ENCODE results near the gene SFXN5. TPM values are rescaled to one million over a fixed set of nuclear protein-coding genes. Genes with fewer than 3 reads are reported as not detected.

Gene SFXN5
- total RNA-seq, 4 donors from 2014 or later: 22.9 to 55.4 (median 41.2) TPM

DNA sequence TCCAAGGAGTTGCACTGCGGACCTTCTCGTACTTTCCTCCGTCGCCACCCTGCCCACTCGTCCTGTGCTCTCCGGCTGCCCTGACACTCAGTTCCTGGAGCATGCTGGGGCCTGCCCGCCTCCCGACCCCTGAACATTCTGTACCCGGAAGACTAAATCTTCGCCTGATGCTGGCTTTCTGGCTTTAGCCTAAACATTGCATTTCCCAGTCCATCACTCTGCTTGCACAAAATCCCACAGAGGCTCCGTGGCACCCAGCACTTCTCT is 550 bp upstream of the SFXN5 start:
- no peaks in the 10 kb centered on the region for H3K36me3 ChIP-seq
- peaks cover 0 to 19% (median 11%) of the 10 kb centered on the region in 4 donors for H3K4me1 ChIP-seq
- no peaks in the 10 kb centered on the region for H3K9me3 ChIP-seq
- H3K27ac ChIP-seq: peak overlapping the region; percentile 78 to 94 (median 90)
- peak; percentile 36 to 71 (median 67) for DNase-seq
- peak overlapping the region; percentile 80 to 99 (median 92) for H3K4me3 ChIP-seq
- TF ChIP-seq, protein P1, sequence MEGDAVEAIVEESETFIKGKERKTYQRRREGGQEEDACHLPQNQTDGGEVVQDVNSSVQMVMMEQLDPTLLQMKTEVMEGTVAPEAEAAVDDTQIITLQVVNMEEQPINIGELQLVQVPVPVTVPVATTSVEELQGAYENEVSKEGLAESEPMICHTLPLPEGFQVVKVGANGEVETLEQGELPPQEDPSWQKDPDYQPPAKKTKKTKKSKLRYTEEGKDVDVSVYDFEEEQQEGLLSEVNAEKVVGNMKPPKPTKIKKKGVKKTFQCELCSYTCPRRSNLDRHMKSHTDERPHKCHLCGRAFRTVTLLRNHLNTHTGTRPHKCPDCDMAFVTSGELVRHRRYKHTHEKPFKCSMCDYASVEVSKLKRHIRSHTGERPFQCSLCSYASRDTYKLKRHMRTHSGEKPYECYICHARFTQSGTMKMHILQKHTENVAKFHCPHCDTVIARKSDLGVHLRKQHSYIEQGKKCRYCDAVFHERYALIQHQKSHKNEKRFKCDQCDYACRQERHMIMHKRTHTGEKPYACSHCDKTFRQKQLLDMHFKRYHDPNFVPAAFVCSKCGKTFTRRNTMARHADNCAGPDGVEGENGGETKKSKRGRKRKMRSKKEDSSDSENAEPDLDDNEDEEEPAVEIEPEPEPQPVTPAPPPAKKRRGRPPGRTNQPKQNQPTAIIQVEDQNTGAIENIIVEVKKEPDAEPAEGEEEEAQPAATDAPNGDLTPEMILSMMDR (IDR thresholded peaks at IDR 0.05): no peak
- TF ChIP-seq POLR2A (IDR thresholded peaks at IDR 0.05): no peak
- no peaks in the 10 kb centered on the region for H3K27me3 ChIP-seq

DNA sequence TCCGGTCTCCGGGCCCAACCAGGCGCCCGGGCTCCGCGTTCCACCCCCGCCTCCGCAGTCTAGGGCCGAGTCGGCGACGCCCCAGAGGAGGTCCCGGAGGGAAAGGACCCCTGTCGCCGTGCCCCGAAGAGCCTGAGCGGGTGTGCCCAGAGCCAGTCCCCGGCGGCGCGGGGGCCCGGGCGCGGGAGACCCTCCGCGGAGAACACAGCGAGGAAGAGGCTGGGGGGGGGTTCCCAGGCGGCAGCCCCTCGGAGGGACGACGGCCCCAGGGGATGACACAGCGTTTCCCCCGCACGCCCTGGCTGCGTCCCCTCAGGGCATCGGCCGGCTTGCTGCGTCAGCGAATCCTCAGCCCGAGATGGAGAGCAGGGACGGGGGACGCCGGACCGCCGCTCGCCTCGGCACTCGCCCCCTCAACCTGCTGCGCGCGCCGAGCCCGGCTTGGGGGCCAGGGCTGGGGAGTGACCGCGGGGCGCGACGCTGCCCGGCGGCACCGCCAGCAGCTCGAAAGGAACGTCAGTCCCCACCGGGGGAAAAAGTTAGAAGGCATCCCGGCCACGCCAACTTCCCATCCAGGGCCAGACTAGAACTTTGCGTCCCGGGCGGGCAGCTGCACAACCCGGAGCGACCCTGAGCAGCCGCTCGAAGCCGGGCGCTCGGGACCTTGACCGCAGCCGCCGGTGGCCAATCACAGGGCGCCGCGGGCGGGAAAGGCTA is 711 bp downstream of the SFXN5 start:
- Histone ChIP-seq H3K27ac (peak overlapping the region; percentile 78 to 94 (median 90)), H3K27me3 (no peaks in the 10 kb centered on the region), H3K36me3 (no peaks in the 10 kb centered on the region), H3K4me3 (peak overlapping the region; percentile 80 to 99 (median 92)), H3K4me1 (peaks cover 0 to 19% (median 11%) of the 10 kb centered on the region in 4 donors), H3K9me3 (no peaks in the 10 kb centered on the region)
- TF ChIP-seq, protein P1 (IDR thresholded peaks at IDR 0.05): no peak
- TF ChIP-seq POLR2A (IDR thresholded peaks at IDR 0.05): peak; percentile 62 to 69
- DNase-seq: peak; percentile 24 to 71 (median 57)

DNA sequence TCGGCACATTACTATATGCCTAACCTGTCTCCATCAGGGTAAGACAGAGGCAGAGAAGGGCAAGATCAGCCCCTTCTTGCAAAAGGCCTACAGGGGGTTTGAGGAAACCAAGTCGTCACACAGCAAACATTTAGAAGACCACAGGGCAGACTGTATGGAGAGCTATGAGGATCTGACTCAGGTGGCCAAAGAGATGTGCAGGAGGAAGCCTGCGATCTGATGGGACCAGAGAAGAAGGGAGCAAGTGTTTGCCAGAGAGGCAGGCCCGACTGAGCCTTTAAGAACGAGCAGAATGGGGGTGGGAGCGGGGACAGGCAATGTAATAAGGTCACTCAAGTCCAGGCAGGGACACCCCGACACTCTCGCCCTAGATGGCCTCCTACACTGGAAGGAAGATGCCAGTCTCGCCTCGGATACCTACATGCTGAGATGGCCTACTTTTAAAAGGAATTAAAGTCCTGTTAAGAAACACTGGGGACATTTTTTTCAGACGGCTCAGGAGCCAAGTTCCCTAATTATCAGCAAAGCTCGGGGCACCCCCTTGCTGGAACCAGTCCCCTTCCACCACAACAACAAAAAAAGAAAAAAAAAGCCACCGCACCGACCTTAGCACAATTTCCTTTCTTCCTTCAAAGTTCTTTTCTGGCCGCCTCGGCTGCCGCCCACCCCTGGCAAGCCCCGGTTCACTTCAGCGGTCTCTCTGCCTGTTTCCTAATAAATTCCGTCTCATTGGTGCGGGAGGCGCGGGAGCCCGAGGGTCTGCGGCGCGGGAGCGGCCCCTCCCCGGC is 1.5 kb downstream of the SFXN5 start:
- no peak for TF ChIP-seq POLR2A (IDR thresholded peaks at IDR 0.05)
- TF ChIP-seq, protein P1 (IDR thresholded peaks at IDR 0.05): no peak
- H3K9me3 ChIP-seq: no peaks in the 10 kb centered on the region

DNA sequence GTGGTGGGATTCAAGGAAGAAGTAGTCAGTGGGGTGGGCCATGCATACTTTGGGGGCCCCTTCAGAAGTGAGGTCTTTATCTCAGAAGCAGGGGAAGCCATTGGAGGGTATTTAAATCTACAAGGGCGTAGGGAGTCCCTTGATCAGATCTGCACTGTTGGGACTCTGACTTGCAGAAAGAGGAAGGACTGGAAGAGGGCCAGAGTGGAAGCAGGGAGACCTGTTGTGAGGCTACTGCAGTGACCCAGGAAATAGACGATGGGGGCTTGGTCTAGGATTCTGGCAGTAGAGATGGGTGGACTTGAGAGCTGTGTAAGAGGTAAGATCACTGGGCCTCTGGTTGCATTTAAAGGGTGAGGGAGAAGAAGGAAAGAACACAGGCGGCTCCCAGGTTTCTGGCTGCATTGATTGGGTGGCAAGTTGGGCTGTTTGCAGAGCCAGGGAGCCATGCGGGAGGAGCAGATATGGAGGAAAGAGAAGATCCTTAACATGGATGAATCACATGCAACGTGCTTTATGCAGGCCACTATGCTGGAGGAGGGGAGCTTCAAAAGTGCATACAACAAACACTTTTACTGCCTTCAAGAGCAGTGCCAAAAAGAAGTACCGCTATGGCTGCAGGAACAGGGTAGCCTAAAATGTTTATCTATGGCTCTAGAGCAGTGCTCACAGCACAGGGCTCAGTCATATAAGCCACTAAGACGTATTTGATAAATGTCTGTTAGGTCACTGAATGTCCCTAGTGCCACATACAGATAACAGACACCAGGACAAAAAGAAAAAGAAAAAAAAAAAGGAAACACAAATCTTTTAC is 2.3 kb downstream of the SFXN5 start:
- H3K27me3 ChIP-seq: no peaks in the 10 kb centered on the region
- no peak for DNase-seq
- peaks cover 0 to 24% (median 11%) of the 10 kb centered on the region in 4 donors for H3K4me1 ChIP-seq
- no peaks in the 10 kb centered on the region for H3K36me3 ChIP-seq
- H3K27ac ChIP-seq: no peak overlapping the region
- TF ChIP-seq POLR2A (IDR thresholded peaks at IDR 0.05): no peak
- TF ChIP-seq, protein P1 (IDR thresholded peaks at IDR 0.05): no peak
- no peaks in the 10 kb centered on the region for H3K9me3 ChIP-seq
- H3K4me3 ChIP-seq: peak overlapping the region in 2 of 4 donors; percentile 87 to 99

More for the DNA sequence above, 1.5 kb downstream of the SFXN5 start:
- H3K4me3 ChIP-seq: peak overlapping the region; percentile 80 to 99 (median 92)
- no peaks in the 10 kb centered on the region for H3K36me3 ChIP-seq
- no peaks in the 10 kb centered on the region for H3K27me3 ChIP-seq
- H3K4me1 ChIP-seq: peaks cover 0 to 19% (median 11%) of the 10 kb centered on the region in 4 donors
- peak overlapping the region; percentile 78 to 94 (median 90) for H3K27ac ChIP-seq
- peak in 2 of 3 donors; percentile 22 to 50 for DNase-seq

DNA sequence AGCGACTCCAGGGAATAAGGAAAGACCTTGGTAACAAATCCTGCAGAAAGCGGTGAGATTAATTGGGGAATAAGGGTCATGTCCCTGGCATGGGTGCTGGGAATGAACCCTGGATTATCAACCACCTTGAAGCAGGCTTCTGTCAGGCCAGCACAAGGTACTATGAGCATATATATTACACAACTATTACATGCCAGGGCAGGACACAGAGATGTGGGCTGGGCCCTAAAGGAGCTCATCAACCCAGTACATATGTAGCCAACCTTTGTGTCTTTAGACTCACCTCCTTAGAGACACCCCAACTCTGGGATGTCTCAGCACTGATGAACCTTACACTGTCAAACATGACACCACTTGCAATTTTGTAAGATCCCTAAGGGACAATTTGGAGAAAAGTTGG is 3.4 kb downstream of the SFXN5 start:
- DNase-seq: no peak
- no peaks in the 10 kb centered on the region for H3K27me3 ChIP-seq
- TF ChIP-seq, protein P1 (IDR thresholded peaks at IDR 0.05): no peak
- no peak for TF ChIP-seq POLR2A (IDR thresholded peaks at IDR 0.05)
- no peak overlapping the region for H3K4me3 ChIP-seq
- H3K27ac ChIP-seq: no peak overlapping the region
- peaks cover 0 to 29% (median 11%) of the 10 kb centered on the region in 4 donors for H3K4me1 ChIP-seq
- H3K9me3 ChIP-seq: no peaks in the 10 kb centered on the region
- no peaks in the 10 kb centered on the region for H3K36me3 ChIP-seq

All from Peyer's patch (tissue), 4 donors.